SK-N-MC (cell line): ENCODE results near the gene OLFML3.

Experiments
- EZH2 ChIP-seq: fragments of 200-600 bp; sonication (generic); IDR thresholded peaks from one replicate; pipeline ENCODE4 v1.6.1; 2017; ENCODE audit warnings: antibody characterized with exemption
- FOXP2 ChIP-seq: optimal IDR thresholded peaks from 2 replicates; pipeline ENCODE3; 2011; ENCODE audit warnings: mild to moderate bottlenecking, moderate library complexity; ENCODE audit not compliant: insufficient read depth; ENCODE audit errors: extremely low read length, control extremely low read depth
- POLR2AphosphoS5 ChIP-seq: IDR thresholded peaks from 2 replicates; pipeline ENCODE4 v1.6.1; 2012; ENCODE audit warnings: mild to moderate bottlenecking, low read depth, low read length, borderline replicate concordance

DNA sequence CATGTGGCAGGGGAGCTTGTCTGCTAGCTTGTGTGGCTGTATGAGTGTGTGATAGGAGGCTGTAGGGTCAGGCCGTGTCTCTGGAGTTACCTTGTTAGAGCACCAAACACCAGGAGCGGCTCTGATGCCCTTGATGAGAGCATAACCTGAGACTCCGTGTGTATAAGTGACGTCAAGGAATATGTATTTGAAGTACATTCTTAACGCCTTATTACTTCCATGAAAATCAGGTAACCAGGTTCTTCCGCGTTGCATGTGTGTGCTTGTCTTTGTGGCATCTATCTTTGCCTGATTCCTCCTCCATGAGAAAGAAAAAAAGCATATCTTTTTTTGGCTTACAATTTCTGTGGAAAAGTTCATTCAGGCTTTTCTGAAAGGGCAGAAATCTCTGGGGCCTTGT, 4.6 kb downstream of the OLFML3 start:
- no peak for TF ChIP-seq EZH2
- no peak for TF ChIP-seq FOXP2
- no peak for TF ChIP-seq POLR2AphosphoS5
